ENCODE measurements around the gene MPP3. TPM values are rescaled to one million over a fixed set of nuclear protein-coding genes. Genes with fewer than 3 reads are reported as not detected.

MPP3 gene
- total and polyA plus RNA-seq, 4 donors = 9.9 to 38.7 (median 24.6) TPM

DNA sequence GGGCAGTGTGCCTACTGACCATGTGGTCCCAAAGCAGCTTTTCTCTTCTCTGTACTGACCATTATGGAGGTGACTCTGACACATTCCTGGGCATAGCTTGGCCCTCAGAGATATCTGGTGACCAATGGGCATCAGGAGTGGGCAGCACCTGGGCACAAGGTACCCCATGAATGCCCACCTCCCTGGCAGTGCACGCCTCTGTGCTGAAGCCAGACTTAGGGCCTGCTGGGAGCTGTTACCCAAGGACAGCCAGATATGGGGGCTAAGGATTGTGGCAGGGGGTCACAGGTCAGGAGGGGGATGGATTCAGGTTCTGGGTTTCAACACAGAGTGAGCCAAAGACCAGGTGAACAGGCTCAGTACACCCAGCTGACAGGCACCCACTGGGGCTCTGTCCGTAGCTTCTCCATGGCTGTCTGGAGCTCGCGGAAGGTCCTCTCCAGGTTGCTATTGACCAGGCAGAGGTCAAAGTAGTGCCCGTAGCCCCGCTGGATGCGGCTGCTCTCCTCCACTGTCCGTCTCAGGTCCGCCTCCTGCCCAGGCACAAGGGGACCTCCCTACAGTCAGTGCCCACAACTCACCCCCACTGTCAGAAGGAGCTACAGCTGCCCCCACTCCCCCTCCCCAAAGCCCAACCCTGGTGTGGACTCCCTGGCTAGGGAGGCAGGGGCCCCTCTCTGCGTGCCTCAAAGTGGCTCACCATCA is 44.7 kb upstream of the MPP3 start:
- no peak overlapping the region for H3K27ac ChIP-seq (ENCODE audit: low read depth in 1 of 2, low read length in 1 of 2)
- TF ChIP-seq, protein P1, sequence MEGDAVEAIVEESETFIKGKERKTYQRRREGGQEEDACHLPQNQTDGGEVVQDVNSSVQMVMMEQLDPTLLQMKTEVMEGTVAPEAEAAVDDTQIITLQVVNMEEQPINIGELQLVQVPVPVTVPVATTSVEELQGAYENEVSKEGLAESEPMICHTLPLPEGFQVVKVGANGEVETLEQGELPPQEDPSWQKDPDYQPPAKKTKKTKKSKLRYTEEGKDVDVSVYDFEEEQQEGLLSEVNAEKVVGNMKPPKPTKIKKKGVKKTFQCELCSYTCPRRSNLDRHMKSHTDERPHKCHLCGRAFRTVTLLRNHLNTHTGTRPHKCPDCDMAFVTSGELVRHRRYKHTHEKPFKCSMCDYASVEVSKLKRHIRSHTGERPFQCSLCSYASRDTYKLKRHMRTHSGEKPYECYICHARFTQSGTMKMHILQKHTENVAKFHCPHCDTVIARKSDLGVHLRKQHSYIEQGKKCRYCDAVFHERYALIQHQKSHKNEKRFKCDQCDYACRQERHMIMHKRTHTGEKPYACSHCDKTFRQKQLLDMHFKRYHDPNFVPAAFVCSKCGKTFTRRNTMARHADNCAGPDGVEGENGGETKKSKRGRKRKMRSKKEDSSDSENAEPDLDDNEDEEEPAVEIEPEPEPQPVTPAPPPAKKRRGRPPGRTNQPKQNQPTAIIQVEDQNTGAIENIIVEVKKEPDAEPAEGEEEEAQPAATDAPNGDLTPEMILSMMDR (IDR thresholded peaks at IDR 0.05; ENCODE audit: control extremely low read depth, extremely low read depth) = no peak
- no peak for ATAC-seq (ENCODE audit: insufficient read depth, low FRiP score)
- H3K9me3 ChIP-seq (ENCODE audit: control insufficient read depth in 4 of 4, insufficient read depth in 3 of 4, low read length in 3 of 4) = no peaks in the 10 kb centered on the region
- no peaks in the 10 kb centered on the region for H3K4me1 ChIP-seq (ENCODE audit: control insufficient read depth in 5 of 5, insufficient read depth in 5 of 5, low read length in 5 of 5)
- no peak overlapping the region for H3K9ac ChIP-seq (ENCODE audit: insufficient read depth in 1 of 2, low read length in 2 of 2)
- H3K36me3 ChIP-seq (ENCODE audit: control insufficient read depth in 4 of 4, insufficient read depth in 4 of 4, low read length in 4 of 4) = peaks cover 0 to 3% (median 0%) of the 10 kb centered on the region in 4 donors
- H3K4me3 ChIP-seq = no peak overlapping the region
- no peaks in the 10 kb centered on the region for H3K27me3 ChIP-seq (ENCODE audit: control insufficient read depth in 3 of 3, insufficient read depth in 3 of 3, low read length in 2 of 3)
- no peak for DNase-seq
- WGBS, 2 donors = 94 to 97% methylated on average over 10 of the region's 10 CpGs

GRCh38 chr17:43877031-43877430 is 44.1 kb upstream of the MPP3 start:
- DNase-seq (no peak), ATAC-seq (ENCODE audit: insufficient read depth, low FRiP score) (no peak)
- WGBS, 2 donors = 87 to 91% methylated on average over 7 of the region's 7 CpGs
- peaks cover 0 to 3% (median 0%) of the 10 kb centered on the region in 4 donors for H3K36me3 ChIP-seq (ENCODE audit: control insufficient read depth in 4 of 4, insufficient read depth in 4 of 4, low read length in 4 of 4)
- H3K27me3 ChIP-seq (ENCODE audit: control insufficient read depth in 3 of 3, insufficient read depth in 3 of 3, low read length in 2 of 3) = no peaks in the 10 kb centered on the region
- no peak overlapping the region for H3K4me3 ChIP-seq
- TF ChIP-seq, protein P1 (IDR thresholded peaks at IDR 0.05; ENCODE audit: control extremely low read depth, extremely low read depth) = no peak
- H3K27ac ChIP-seq (ENCODE audit: low read depth in 1 of 2, low read length in 1 of 2) = no peak overlapping the region
- no peaks in the 10 kb centered on the region for H3K9me3 ChIP-seq (ENCODE audit: control insufficient read depth in 4 of 4, insufficient read depth in 3 of 4, low read length in 3 of 4)
- H3K9ac ChIP-seq (ENCODE audit: insufficient read depth in 1 of 2, low read length in 2 of 2) = no peak overlapping the region
- no peaks in the 10 kb centered on the region for H3K4me1 ChIP-seq (ENCODE audit: control insufficient read depth in 5 of 5, insufficient read depth in 5 of 5, low read length in 5 of 5)

DNA sequence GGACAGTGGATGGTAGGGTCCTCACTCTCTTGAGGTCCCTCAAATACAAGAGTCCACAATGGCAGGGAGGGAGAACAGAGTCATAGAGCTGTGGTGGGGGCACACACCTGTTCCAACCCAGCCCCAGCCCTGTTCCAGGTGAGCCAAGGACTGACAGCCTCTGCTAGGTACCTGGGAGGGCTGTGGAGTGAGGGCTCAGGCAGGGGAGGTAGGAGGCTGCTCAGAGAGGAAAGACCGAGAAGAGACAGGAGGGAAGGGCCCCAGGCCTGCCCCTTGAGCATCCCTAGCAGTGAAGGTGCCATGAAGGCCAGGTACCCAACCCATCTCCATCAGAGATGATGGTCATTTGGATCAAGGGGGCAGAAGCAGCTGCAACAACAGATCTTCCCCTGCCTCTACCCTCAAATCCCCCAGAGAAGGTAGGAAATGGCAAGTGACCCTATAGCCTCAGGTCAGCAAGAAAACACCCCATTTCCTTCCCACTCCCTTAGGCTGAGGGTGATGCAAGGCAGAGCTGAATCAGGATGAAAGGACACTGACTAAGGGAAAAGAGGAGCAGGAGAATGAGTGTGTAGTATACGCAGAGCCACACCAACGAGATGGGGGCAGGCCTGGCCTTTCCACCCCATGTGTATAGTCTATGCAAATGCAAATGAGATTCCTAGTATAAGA is 42.7 kb upstream of the MPP3 start:
- DNase-seq (no peak), ATAC-seq (ENCODE audit: insufficient read depth, low FRiP score) (no peak)
- WGBS, 2 donors = 84% methylated on average over 3 of the region's 3 CpGs
- Histone ChIP-seq H3K4me3 (no peak overlapping the region), H3K27ac (ENCODE audit: low read depth in 1 of 2, low read length in 1 of 2) (no peak overlapping the region), H3K9ac (ENCODE audit: insufficient read depth in 1 of 2, low read length in 2 of 2) (no peak overlapping the region), H3K4me1 (ENCODE audit: control insufficient read depth in 5 of 5, insufficient read depth in 5 of 5, low read length in 5 of 5) (no peaks in the 10 kb centered on the region), H3K36me3 (ENCODE audit: control insufficient read depth in 4 of 4, insufficient read depth in 4 of 4, low read length in 4 of 4) (peaks cover 0 to 3% (median 0%) of the 10 kb centered on the region in 4 donors), H3K9me3 (ENCODE audit: control insufficient read depth in 4 of 4, insufficient read depth in 3 of 4, low read length in 3 of 4) (no peaks in the 10 kb centered on the region), H3K27me3 (ENCODE audit: control insufficient read depth in 3 of 3, insufficient read depth in 3 of 3, low read length in 2 of 3) (no peaks in the 10 kb centered on the region)
- TF ChIP-seq, protein P1 (IDR thresholded peaks at IDR 0.05; ENCODE audit: control extremely low read depth, extremely low read depth) = no peak

Data from lung (tissue), 12 donors.